BJ (cell line): ENCODE data around the gene OR3A2. TPM values are rescaled to one million over a fixed set of nuclear protein-coding genes. Genes with fewer than 3 reads are reported as not detected.
"Not testable (repeated sequence)": the region's sequence is repeated elsewhere in the genome, so short reads cannot be mapped to it uniquely, and the experiment has no call there.

ENCODE experiments used
- CTCF ChIA-PET: fragments of 350-600 bp; formaldehyde crosslinking; extraction: SDS; loops from one replicate; lab custom pipeline; 2021; ENCODE audit warnings: antibody characterized with exemption, inconsistent platforms; lab: Yijun Ruan, JAX
- POLR2A ChIA-PET: fragments of 300-600 bp; sonication (Branson Sonifier 250); formaldehyde crosslinking; extraction: SDS; loops from one replicate; lab custom pipeline; 2021; ENCODE audit warnings: antibody characterized with exemption; lab: Charles Lee
- DNase-seq: peaks from one replicate; pipeline ENCODE4 v3.0.0-alpha.2; 2011; ENCODE audit warnings: low read depth
- H3K27me3 ChIP-seq: 2 replicates; pipeline ENCODE4 v1.6.0; 2011; ENCODE audit warnings: low read length; ENCODE audit not compliant: control insufficient read depth, insufficient read depth
- H3K36me3 ChIP-seq: 2 replicates; pipeline ENCODE4 v1.5.1; 2011; ENCODE audit warnings: low read length; ENCODE audit not compliant: control insufficient read depth, insufficient read depth
- H3K4me3 ChIP-seq: 2 replicates; pipeline ENCODE4 v1.5.1; 2011; ENCODE audit warnings: low read depth, mild to moderate bottlenecking, control low read depth, low read length
- polyA plus RNA-seq: library from polyadenylated mRNA; depleted of rRNA; stranded (reverse); fragments of >200 nt; gene quantifications from 2 replicates; pipeline ENCODE4 v1.2.3, GENCODE V29; 2011
- TF ChIP-seq, protein P1 (sequence below): IDR thresholded peaks from 2 replicates; pipeline ENCODE4 v1.5.1; 2011; ENCODE audit warnings: low read depth, mild to moderate bottlenecking, control low read depth, inconsistent platforms, low read length, moderate library complexity; ENCODE audit not compliant: insufficient read depth

The OR3A2 gene
- polyA plus RNA-seq, 1 experiment: not detected

DNA sequence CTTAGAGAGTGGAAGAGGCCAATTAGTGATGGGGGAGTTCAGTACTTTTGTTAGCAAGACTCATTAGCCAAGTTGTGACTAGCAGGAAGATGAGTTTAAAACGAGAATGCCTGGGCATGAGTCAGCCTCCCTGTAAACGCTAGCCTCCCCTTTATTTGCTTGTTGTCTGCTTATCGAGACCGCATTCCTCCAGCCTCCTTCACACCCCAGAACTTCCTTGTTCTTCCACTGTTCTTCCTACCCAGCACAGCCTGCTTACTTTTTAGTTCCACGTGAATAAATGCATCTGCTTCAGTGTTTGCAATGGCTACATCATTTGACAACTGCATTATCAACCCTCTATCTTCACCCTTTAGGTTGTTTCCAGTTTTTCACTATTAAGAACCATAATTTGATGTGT, 67.8 kb downstream of the OR3A2 start:
- DNase-seq: no peak
- Histone ChIP-seq H3K36me3 (no peaks in the 10 kb centered on the region), H3K27me3 (no peaks in the 10 kb centered on the region), H3K4me3 (no peak overlapping the region)
- ChIA-PET CTCF (no interaction called here), POLR2A (no interaction called here)
- TF ChIP-seq, protein P1, sequence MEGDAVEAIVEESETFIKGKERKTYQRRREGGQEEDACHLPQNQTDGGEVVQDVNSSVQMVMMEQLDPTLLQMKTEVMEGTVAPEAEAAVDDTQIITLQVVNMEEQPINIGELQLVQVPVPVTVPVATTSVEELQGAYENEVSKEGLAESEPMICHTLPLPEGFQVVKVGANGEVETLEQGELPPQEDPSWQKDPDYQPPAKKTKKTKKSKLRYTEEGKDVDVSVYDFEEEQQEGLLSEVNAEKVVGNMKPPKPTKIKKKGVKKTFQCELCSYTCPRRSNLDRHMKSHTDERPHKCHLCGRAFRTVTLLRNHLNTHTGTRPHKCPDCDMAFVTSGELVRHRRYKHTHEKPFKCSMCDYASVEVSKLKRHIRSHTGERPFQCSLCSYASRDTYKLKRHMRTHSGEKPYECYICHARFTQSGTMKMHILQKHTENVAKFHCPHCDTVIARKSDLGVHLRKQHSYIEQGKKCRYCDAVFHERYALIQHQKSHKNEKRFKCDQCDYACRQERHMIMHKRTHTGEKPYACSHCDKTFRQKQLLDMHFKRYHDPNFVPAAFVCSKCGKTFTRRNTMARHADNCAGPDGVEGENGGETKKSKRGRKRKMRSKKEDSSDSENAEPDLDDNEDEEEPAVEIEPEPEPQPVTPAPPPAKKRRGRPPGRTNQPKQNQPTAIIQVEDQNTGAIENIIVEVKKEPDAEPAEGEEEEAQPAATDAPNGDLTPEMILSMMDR: no peak

DNA sequence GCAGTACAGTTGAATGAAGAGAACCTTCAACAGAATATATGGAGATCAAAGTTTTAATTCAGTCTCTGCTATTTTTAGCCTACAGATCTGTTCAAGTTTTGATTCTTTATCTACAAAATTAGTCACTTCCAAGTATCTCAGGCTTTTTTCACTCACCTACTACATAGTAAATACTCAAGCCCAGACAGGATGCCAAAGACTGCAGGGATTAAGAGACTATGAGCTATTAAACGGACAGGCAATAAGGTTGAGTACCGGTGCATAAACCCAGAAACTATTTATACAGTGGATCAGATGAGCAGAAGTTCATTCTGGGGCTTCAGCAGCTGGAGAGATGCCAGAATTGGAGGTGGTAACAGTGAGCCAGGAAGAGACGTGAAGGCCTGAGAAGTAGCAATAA, 69.3 kb downstream of the OR3A2 start:
- H3K4me3 ChIP-seq: no peak overlapping the region
- TF ChIP-seq, protein P1: no peak

DNA sequence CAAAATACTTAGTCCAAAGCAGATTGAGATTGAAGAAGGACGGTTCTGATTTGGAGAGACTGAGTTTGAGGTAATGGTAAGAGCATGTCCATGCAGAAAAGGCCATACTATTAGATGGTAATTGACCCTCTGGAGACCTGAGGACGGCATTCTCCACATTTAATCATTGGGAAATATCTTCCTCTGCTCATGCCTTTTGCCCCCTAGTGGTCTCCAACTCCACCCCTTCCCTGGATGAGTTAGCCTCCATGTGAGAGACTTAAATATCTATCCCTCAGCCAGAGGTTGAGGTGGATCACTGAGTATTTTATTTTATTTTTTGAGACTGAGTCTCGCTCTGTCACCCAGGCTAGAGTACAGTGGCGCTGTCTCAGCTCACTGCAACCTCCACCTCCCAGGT, 77.5 kb downstream of the OR3A2 start:
- H3K27me3 ChIP-seq: no peaks in the 10 kb centered on the region
- H3K36me3 ChIP-seq: no peaks in the 10 kb centered on the region
- ChIA-PET POLR2A (no interaction called here), CTCF (no interaction called here)
- TF ChIP-seq, protein P1: no peak
- DNase-seq: no peak
- no peak overlapping the region for H3K4me3 ChIP-seq

More for the DNA sequence above, 69.3 kb downstream of the OR3A2 start:
- H3K36me3 ChIP-seq: no peaks in the 10 kb centered on the region
- ChIA-PET CTCF (interaction anchor here (0.6 kb wide), 1 partner anchor 269 kb away, joined by 5 read pairs; no protein-coding TSS in a partner anchor), POLR2A (no interaction called here)
- DNase-seq: no peak
- no peaks in the 10 kb centered on the region for H3K27me3 ChIP-seq

DNA sequence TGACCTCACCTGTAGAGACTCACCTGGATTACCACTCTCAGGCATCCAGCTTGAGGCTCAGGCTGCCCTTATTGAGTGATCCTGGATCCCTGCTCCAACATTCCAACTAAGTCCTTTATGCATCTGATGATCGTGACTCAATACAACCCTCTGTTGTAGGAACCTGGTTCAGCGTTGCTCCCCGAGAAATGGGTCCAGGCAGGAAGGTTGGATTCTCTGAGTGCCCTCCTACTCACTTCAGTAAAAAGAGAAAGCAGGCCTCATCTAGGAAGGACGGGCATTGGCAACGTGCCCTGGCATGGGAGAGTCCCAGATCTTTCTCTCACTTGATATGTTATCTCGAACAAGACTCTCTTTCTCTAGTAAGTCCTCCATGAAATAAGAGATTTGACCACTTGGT, 87.8 kb downstream of the OR3A2 start, which contains the start of gene OR3A1:
TSS of gene OR3A1 (minus strand) at position 101 of the 400 bp plus-strand sequence. CDS start 5,778 bp downstream, outside the sequence.
- DNase-seq: no peak
- POLR2A ChIA-PET: no interaction called here
- Histone ChIP-seq H3K36me3 (no peaks in the 10 kb centered on the region), H3K27me3 (no peaks in the 10 kb centered on the region), H3K4me3 (no peak within 1 kb of the TSS)
- TF ChIP-seq, protein P1: no peak
- CTCF ChIA-PET: no interaction called here

DNA sequence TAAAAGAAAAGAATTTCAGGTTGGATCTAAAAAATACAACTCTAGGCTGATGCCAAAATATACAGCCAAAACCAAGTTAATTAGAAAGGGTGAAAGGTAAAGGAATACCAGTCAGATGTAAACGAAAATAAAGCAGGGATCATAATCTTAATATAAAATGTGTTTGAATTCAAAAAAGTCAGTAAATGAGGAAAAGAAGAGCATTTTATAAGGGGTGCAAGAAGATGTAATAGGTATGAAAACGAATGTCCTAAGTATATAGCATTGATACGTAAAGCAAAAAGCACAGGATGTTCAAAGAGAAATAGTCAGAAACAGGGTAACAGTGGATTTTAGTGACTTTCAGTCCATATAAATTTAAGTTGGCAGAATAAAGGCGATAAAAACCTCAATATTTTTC, 90.5 kb downstream of the OR3A2 start:
- Histone ChIP-seq H3K27me3 (no peaks in the 10 kb centered on the region), H3K36me3 (no peaks in the 10 kb centered on the region), H3K4me3 (no peak overlapping the region)
- no peak for DNase-seq
- ChIA-PET CTCF (no interaction called here), POLR2A (no interaction called here)
- TF ChIP-seq, protein P1: no peak

DNA sequence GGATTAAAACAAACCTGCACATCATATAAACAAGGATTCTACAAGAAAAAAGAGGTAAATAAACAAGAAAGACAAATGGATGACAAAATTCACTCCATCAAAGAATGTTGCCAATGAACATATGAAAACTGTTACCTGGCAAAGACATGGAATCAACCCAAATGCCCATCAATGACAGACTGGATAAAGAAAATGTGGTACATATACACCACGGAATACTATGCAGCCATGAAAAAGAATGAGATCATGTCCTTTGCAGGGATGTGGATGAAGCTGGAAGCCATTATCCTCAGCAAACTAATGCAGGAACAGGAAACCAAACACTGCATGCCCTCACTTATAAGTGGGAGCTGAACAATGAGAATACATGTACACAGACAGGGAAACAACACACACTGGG, 92.6 kb downstream of the OR3A2 start:
- CTCF ChIA-PET: not testable (repeated sequence)

More for the DNA sequence above, 92.6 kb downstream of the OR3A2 start:
- H3K4me3 ChIP-seq, H3K36me3 ChIP-seq, DNase-seq, H3K27me3 ChIP-seq, POLR2A ChIA-PET: not testable (repeated sequence)
